GM21786 (cell line): ENCODE results near the gene MYZAP.
A peak's percentile ranks its signal among the peaks of the same experiment; 100 is the strongest.

ENCODE experiments used
- ATAC-seq: cut with Tn5 transposase; IDR thresholded peaks from one replicate; pipeline ENCODE4 v1.9.1; 2021; ENCODE audit not compliant: unreplicated experiment

MYZAP gene

GRCh38 chr15:57591822-57592367, at the start of gene MYZAP:
Gene MYZAP, plus strand, starts transcription at chr15:57591904. Its CDS starts 131 bp downstream, at chr15:57592035.
- no peak for ATAC-seq

GRCh38 chr15:57542505-57542817, 49.2 kb upstream of the MYZAP start:
- ATAC-seq: no peak

- ATAC-seq: no peak
Measured at GRCh38 chr15:57544848-57545480, 46.7 kb upstream of the MYZAP start.

GRCh38 chr15:57545995-57546394, 45.7 kb upstream of the MYZAP start:
- ATAC-seq: no peak

GRCh38 chr15:57547243-57547755, 44.4 kb upstream of the MYZAP start:
- no peak for ATAC-seq

- no peak for ATAC-seq
Measured at GRCh38 chr15:57548351-57548750, 43.4 kb upstream of the MYZAP start.

GRCh38 chr15:57548835-57549234, 42.9 kb upstream of the MYZAP start:
- no peak for ATAC-seq

- no peak for ATAC-seq
Measured at GRCh38 chr15:57549935-57550334, 41.8 kb upstream of the MYZAP start.

GRCh38 chr15:57550640-57551039, 41.1 kb upstream of the MYZAP start:
- no peak for ATAC-seq

- no peak for ATAC-seq
Measured at GRCh38 chr15:57551715-57552677, 39.7 kb upstream of the MYZAP start.

- no peak for ATAC-seq
Measured at GRCh38 chr15:57552678-57553334, 38.9 kb upstream of the MYZAP start.

GRCh38 chr15:57553526-57553925, 38.2 kb upstream of the MYZAP start:
- no peak for ATAC-seq

GRCh38 chr15:57554063-57554811, 37.5 kb upstream of the MYZAP start:
- ATAC-seq: no peak

- no peak for ATAC-seq
Measured at GRCh38 chr15:57554812-57555179, 36.9 kb upstream of the MYZAP start.

GRCh38 chr15:57555270-57555669, 36.4 kb upstream of the MYZAP start:
- no peak for ATAC-seq

- no peak for ATAC-seq
Measured at GRCh38 chr15:57556040-57556439, 35.7 kb upstream of the MYZAP start.

- ATAC-seq: no peak
Measured at GRCh38 chr15:57557267-57557666, 34.4 kb upstream of the MYZAP start.

GRCh38 chr15:57557810-57558209, 33.9 kb upstream of the MYZAP start:
- ATAC-seq: no peak

GRCh38 chr15:57559875-57560274, 31.8 kb upstream of the MYZAP start:
- no peak for ATAC-seq

- ATAC-seq: peak; percentile 86
Measured at GRCh38 chr15:57561041-57561711, 30.5 kb upstream of the MYZAP start.
